Measurements from ENCODE around the gene TOR1A. TPM values are rescaled to one million over a fixed set of nuclear protein-coding genes. Genes with fewer than 3 reads are reported as not detected.
"Not testable (repeated sequence)": the region's sequence is repeated elsewhere in the genome, so short reads cannot be mapped to it uniquely, and the experiment has no call there.

TOR1A gene
- total RNA-seq, 2 donors from 2014 or later = 53.5 to 54.7 TPM

DNA sequence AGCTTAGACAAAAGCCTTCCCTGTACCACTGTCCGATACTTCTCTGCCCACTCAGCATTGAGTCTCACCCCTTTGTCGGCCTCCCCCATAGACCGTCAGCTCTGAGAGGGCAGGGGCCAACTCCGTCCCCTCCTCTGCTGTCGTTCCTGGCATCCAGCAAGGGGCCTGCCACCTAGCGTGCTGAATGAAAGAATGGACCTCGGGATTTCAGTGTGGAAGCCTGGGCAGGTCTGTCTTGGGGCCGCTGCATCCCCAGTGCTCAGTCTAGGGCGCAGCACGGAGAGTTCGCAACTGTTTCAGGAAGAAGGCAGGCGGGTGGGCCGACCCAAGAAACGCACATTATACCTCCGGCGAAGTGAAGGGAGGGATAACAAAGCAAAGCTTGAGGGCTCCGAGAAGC is 22.4 kb downstream of the TOR1A start:
- Mint-ChIP-seq H3K27ac (peak overlapping the region in 1 of 2 donors; percentile 58), H3K4me3 (peak overlapping the region; percentile 53), H3K36me3 (no peaks in the 10 kb centered on the region), H3K4me1 (ENCODE audit: low read depth in 2 of 2) (peaks cover 16% of the 10 kb centered on the region in 2 donors), H3K27me3 (no peaks in the 10 kb centered on the region), H3K9me3 (no peaks in the 10 kb centered on the region)
- no peak for DNase-seq (ENCODE audit: low spot score)
- no peak for ATAC-seq

DNA sequence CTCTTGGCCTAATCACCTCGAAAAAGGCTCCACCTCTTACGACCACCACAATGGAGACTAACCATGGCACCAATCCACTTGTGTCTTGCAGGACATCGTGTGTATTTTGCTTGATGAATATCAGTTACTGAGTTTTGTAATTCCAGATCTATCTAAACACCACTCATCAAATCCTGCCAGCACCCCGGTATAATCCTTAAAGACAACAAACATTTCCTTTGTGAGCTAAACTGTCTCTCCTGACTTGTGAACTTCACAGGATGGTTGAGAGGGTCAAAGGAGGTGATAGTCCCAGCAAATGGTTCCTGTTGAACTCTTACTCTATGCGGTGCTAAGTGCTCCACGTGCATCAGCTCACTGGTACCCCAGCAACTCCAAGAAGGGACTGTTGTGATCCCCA is 25.0 kb downstream of the TOR1A start:
- Mint-ChIP-seq H3K9me3 (no peaks in the 10 kb centered on the region), H3K27me3 (peaks cover 0 to 4% of the 10 kb centered on the region in 2 donors), H3K4me3 (no peak overlapping the region), H3K4me1 (ENCODE audit: low read depth in 2 of 2) (peaks cover 2 to 6% of the 10 kb centered on the region in 2 donors), H3K27ac (no peak overlapping the region), H3K36me3 (no peaks in the 10 kb centered on the region)
- ATAC-seq (no peak), DNase-seq (ENCODE audit: low spot score) (no peak)

DNA sequence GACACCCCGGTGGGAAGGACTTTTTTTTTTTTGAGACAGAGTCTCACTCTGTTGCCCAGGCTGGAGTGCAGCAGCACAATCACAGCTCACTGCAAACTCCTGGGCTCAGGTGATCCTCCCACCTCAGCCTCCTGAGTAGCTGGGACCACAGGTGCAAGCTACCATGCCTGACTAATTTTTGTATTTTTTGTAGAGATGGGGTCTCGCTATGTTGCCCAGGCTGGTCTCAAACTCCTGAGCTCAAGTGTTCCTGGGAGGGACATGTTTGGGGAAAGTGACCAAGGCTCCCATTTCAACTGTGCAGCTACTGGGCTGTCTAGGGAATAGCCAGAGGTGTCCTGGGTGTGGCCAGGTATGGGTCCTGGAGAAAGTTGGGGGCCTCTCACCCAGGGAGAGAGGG is 27.9 kb downstream of the TOR1A start:
- not testable (repeated sequence) for ATAC-seq; H3K4me1 Mint-ChIP-seq (ENCODE audit: low read depth in 2 of 2)

DNA sequence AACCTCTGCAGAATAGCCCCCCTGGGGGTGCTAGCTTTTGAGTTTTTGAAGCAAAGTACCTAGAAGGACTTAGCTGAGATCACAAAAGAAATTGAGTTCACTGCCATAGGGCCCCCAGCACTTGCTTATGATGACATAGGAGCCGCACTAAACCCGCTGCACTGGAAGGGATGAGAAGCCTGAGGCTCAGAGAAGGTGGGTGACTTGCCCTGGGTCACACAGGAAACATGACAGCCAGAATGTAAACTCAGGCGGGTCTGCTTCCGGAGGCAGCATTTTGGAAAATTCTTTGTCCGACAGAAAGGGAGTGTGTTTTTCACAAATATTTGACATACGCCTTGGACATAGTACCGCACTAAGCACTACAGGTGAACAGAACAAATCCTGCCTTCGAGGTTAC is 29.4 kb downstream of the TOR1A start:
- Mint-ChIP-seq H3K27ac (no peak overlapping the region), H3K9me3 (no peaks in the 10 kb centered on the region), H3K27me3 (peaks cover 0 to 4% of the 10 kb centered on the region in 2 donors), H3K36me3 (no peaks in the 10 kb centered on the region), H3K4me1 (ENCODE audit: low read depth in 2 of 2) (peaks cover 0 to 9% of the 10 kb centered on the region in 2 donors), H3K4me3 (no peak overlapping the region)
- ATAC-seq = no peak
- DNase-seq (ENCODE audit: low spot score) = no peak

More for the DNA sequence above, 27.9 kb downstream of the TOR1A start:
- H3K27me3 Mint-ChIP-seq; H3K27ac Mint-ChIP-seq; H3K4me3 Mint-ChIP-seq; DNase-seq (ENCODE audit: low spot score); H3K9me3 Mint-ChIP-seq; H3K36me3 Mint-ChIP-seq: not testable (repeated sequence)

DNA sequence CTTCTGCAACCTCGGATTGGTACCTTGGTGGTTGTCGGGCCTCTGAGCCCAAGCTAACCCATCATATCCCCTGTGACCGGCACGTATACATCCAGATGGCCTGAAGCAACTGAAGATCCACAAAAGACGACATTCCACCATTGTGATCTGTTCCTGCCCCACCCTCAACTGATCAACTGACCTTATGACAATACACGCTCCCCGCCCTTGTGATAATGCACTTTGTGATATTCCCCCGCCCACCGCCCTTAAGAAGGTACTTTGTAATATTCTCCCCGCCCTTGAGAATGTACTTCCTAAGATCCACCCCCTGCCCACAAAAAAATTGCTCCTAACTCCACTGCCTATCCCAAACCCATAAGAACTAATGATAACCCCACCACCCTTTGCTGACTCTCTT is 37.5 kb downstream of the TOR1A start:
- ATAC-seq (no peak), DNase-seq (ENCODE audit: low spot score) (no peak)
- H3K36me3 Mint-ChIP-seq = no peaks in the 10 kb centered on the region
- no peak overlapping the region for H3K4me3 Mint-ChIP-seq
- H3K9me3 Mint-ChIP-seq = no peaks in the 10 kb centered on the region
- peaks cover 7 to 14% of the 10 kb centered on the region in 2 donors for H3K27me3 Mint-ChIP-seq
- H3K4me1 Mint-ChIP-seq (ENCODE audit: low read depth in 2 of 2) = peaks cover 6 to 13% of the 10 kb centered on the region in 2 donors
- H3K27ac Mint-ChIP-seq = no peak overlapping the region

DNA sequence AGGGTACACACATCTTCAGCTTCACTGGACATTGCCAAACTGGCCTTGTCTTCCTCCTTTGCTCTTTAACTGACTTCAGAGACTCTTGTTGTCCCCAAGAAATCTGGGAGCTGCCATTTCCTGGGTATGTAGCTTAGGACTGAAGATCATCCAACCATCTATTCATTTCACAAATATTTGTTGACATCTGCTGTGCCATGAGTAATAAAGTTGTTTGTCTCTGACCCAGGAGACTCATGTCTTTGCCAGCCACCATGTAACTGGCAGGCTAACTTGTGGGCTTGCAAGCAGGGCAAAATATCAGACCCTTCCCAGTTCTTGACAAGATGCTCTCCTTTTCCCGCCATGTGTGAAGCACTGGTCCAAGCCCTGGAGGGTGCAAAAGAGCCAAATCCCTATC is 38.1 kb downstream of the TOR1A start:
- H3K27ac Mint-ChIP-seq = no peak overlapping the region

DNA sequence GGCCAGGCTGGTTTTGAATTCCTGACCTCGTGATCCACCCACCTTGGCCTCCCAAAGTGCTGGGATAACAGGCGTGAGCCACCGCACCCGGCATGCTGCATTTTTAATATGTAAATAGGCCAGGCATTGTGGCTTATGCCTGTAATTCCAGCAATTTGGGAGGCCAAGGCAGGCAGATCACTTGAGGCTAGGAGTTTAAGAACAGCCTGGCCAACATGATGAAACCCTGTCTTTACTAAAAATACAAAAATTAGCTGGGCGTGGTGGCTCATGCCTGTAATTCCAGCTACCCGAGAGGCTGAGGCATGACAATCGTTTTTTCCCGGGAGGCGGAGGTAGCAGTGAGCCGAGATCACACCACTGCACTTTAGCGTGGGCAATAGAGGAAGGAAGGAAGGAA is 39.0 kb downstream of the TOR1A start:
- not testable (repeated sequence) for H3K27ac Mint-ChIP-seq; H3K4me1 Mint-ChIP-seq (ENCODE audit: low read depth in 2 of 2); H3K4me3 Mint-ChIP-seq; ATAC-seq; H3K36me3 Mint-ChIP-seq; H3K9me3 Mint-ChIP-seq
- H3K27me3 Mint-ChIP-seq = peaks cover 7 to 14% of the 10 kb centered on the region in 2 donors
- peak; percentile 45 for DNase-seq (ENCODE audit: low spot score)

More for the DNA sequence above, 38.1 kb downstream of the TOR1A start:
- Mint-ChIP-seq H3K4me3 (no peak overlapping the region), H3K4me1 (ENCODE audit: low read depth in 2 of 2) (peaks cover 6 to 13% of the 10 kb centered on the region in 2 donors), H3K9me3 (no peaks in the 10 kb centered on the region), H3K27me3 (peaks cover 7 to 14% of the 10 kb centered on the region in 2 donors), H3K36me3 (no peaks in the 10 kb centered on the region)
- no peak for ATAC-seq
- no peak for DNase-seq (ENCODE audit: low spot score)

DNA sequence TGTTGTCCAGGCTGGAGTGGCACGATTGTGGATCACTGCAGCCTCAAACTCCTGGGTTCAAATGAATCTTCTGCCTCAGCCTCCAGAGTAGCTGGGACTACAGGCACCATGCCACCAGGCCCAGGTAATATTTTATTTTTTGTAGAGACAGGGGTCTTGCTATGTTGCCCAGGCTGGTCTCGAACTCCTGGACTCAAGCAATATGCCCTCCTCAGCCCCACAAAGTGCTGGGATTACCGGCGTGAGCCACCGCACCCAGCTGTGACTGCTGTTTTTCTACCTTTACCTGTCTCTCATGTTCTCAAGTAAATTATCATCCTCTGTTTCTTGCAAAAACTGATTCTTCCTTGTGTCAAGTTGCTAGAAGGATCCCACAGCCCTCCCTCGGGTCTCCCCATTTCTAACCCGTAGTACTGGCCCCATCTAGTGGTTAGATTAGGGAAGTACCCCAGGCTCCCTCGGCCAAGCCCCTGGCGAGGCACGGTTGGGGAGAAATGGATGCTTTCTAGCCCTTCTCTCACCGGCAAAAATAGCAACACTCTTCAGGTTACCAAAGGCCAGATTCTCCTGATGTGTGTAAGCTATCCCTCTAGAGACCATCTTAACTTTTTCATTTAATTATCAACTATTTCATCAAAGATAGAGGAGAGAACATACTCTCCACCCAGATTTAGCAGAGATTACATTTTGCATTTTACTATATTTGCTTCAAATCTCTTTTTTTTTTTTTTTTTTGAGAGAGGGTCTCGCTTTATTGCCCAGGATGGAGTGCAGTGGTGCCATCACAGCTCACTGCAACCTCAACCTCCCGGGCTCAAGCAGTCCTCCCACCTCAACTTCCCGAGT is 40.2 kb downstream of the TOR1A start:
- ATAC-seq = peak; percentile 91
- peak overlapping the region in 1 of 2 donors; percentile 8 for H3K27ac Mint-ChIP-seq
- H3K27me3 Mint-ChIP-seq = peaks cover 16 to 21% of the 10 kb centered on the region in 2 donors
- no peaks in the 10 kb centered on the region for H3K9me3 Mint-ChIP-seq
- peak; percentile 70 for DNase-seq (ENCODE audit: low spot score)
- H3K4me1 Mint-ChIP-seq (ENCODE audit: low read depth in 2 of 2) = peaks cover 10 to 12% of the 10 kb centered on the region in 2 donors
- no peak overlapping the region for H3K4me3 Mint-ChIP-seq
- no peaks in the 10 kb centered on the region for H3K36me3 Mint-ChIP-seq

DNA sequence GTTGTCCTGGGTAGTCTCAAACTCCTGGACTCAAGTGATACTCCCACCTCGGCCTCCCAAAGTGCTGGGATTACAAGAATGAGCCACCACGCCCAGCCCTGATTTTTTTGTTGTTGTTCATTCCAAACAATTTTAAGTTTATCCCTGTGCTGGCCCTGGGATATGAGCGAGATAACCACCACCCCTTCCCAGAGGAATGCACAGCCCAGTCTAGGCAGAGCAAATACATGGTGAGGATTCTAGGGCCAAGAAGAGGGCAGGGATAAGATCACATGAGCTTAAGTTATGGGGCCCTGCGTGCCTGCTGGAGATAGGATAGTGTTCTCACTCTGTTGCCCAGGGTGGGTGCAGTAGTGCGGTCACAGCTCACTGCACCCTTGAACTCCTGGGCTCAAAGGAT is 42.0 kb downstream of the TOR1A start:
- Mint-ChIP-seq H3K27ac (no peak overlapping the region), H3K27me3 (peaks cover 12 to 15% of the 10 kb centered on the region in 2 donors), H3K36me3 (no peaks in the 10 kb centered on the region), H3K9me3 (no peaks in the 10 kb centered on the region), H3K4me1 (ENCODE audit: low read depth in 2 of 2) (peaks cover 21 to 22% of the 10 kb centered on the region in 2 donors), H3K4me3 (no peak overlapping the region)
- no peak for ATAC-seq
- DNase-seq (ENCODE audit: low spot score) = peak; percentile 10

DNA sequence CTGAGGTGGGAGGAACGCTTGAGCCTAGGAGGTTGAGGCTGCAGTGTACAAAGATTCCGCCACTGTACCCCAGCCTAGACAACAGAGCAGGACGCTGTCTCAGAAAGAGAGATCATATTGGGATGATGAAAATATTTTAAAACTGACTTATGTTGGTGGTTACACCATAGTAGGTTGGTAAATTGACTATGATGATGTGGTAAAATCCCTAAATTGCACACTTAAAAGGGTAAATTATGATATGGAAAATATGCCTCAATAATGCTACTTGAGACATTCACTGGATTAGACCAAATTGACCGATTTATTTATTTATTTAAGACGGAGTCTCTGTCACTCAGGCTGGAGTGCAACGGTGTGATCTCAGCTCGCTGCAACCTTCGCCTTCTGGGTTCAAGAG is 42.8 kb downstream of the TOR1A start:
- peaks cover 24 to 25% of the 10 kb centered on the region in 2 donors for H3K4me1 Mint-ChIP-seq (ENCODE audit: low read depth in 2 of 2)
- H3K36me3 Mint-ChIP-seq = no peaks in the 10 kb centered on the region
- DNase-seq (ENCODE audit: low spot score) (no peak), ATAC-seq (no peak)
- H3K27ac Mint-ChIP-seq = no peak overlapping the region
- H3K4me3 Mint-ChIP-seq = no peak overlapping the region
- peaks cover 8 to 10% of the 10 kb centered on the region in 2 donors for H3K27me3 Mint-ChIP-seq
- no peaks in the 10 kb centered on the region for H3K9me3 Mint-ChIP-seq

DNA sequence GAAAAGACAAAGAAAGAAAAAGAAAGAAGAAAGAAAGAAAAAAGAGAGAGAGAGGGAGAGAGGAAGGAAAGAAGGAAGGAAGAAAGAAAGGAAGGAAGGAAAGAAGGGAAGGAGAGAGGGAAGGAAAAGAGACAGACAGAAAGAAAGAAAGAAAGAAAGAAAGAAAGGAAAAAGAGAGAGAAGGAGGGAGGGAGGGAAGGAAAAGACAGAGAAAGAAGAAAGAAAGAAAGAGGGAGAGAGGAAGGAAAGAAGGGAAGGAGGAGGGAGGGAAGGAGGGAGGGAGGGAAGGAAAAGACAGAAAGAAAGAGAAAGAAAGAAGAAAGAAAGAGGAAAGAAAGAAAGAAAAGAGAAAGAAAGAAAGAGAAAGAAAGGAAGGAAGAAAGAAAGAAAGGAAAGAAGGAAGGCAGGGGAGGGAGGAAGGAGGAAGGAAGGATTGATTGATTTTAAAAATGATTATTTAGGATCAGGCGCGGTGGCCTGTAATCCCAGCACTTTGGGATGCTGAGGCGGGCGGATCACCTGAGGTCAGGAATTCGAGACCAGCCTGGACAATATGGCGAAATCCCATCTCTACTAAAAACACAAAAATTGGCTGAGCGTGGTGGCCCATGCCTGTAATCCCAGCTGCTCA is 44.3 kb downstream of the TOR1A start:
- Mint-ChIP-seq H3K27me3 (peaks cover 8 to 10% of the 10 kb centered on the region in 2 donors), H3K4me3 (no peak overlapping the region), H3K36me3 (no peaks in the 10 kb centered on the region), H3K27ac (peak overlapping the region; percentile 2 to 14), H3K9me3 (no peaks in the 10 kb centered on the region), H3K4me1 (ENCODE audit: low read depth in 2 of 2) (peaks cover 24 to 27% of the 10 kb centered on the region in 2 donors)
- no peak for ATAC-seq
- DNase-seq (ENCODE audit: low spot score) = no peak

DNA sequence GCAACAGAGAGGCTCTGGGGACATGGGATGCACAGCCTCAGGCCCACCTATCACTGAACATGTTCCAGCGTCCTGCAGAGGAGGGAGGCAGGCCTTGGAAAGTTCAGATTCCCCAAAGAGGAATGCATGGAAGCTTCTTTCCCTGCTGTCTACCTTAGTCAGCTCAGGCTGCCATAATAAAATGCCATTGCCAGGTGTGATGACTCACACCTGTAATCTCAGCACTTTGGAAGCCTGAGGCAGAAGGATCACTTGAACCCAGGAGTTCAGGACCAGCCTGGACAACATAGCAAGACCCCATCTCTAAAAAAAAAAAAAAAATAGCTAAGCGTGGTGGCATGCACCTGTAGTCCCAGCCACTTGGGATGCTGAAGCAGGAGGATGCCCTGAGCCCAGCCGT is 45.5 kb downstream of the TOR1A start:
- no peaks in the 10 kb centered on the region for H3K9me3 Mint-ChIP-seq

DNA sequence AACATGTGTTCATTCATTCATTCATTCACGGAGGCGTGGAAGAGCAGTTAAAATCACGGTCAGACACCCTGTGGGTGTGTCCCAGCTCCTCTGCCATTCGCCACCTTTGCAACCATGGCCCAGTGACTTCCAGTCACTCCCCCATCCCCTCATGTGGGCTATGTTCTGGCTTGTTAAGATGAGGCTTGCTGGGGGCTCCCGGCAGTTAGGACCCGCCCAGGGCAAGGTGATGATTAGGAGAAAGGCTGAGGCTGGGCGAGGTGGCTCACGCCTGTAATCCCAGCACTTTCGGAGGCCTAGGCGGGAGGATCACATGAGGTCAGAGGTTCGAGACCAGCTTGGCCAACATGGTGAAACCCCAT is 46.2 kb downstream of the TOR1A start:
- no peaks in the 10 kb centered on the region for H3K36me3 Mint-ChIP-seq
- no peaks in the 10 kb centered on the region for H3K9me3 Mint-ChIP-seq
- DNase-seq (ENCODE audit: low spot score) = no peak
- peak overlapping the region; percentile 77 for H3K4me3 Mint-ChIP-seq
- no peak for ATAC-seq
- peak overlapping the region; percentile 83 to 84 for H3K27ac Mint-ChIP-seq
- peaks cover 6 to 8% of the 10 kb centered on the region in 2 donors for H3K27me3 Mint-ChIP-seq
- H3K4me1 Mint-ChIP-seq (ENCODE audit: low read depth in 2 of 2) = peaks cover 25 to 35% of the 10 kb centered on the region in 2 donors

More for the DNA sequence above, 45.5 kb downstream of the TOR1A start:
- no peaks in the 10 kb centered on the region for H3K36me3 Mint-ChIP-seq
- ATAC-seq = no peak
- H3K27ac Mint-ChIP-seq = no peak overlapping the region
- H3K27me3 Mint-ChIP-seq = peaks cover 6 to 8% of the 10 kb centered on the region in 2 donors
- peaks cover 26 to 33% of the 10 kb centered on the region in 2 donors for H3K4me1 Mint-ChIP-seq (ENCODE audit: low read depth in 2 of 2)
- H3K4me3 Mint-ChIP-seq = no peak overlapping the region
- DNase-seq (ENCODE audit: low spot score) = no peak

Measured in natural killer cell treated with Interleukin-12 subunit alpha and Interleukin-12 subunit beta and Interleukin-15 and Interleukin-18, amount 100 ng/mL, for 72 hours (primary cell).